Erythroblast (primary cell): ENCODE data around the gene SEC31A.

Experiments
- GATA1 ChIP-seq: IDR thresholded peaks from 2 replicates; pipeline ENCODE4 v1.6.1; 2011; ENCODE audit warnings: low read depth, mild to moderate bottlenecking, control low read depth, low read length, moderate library complexity
- POLR2A ChIP-seq: IDR thresholded peaks from 2 replicates; pipeline ENCODE4 v1.6.1; 2011; ENCODE audit warnings: mild to moderate bottlenecking, low read length

GRCh38 chr4:82811392-82811791 is 79.6 kb downstream of the SEC31A start:
- TF ChIP-seq POLR2A (no peak), GATA1 (no peak)
